GOT3 (cell line): ENCODE data around the gene DMBT1.

Source experiments
- DNase-seq: peaks from one replicate; lab custom pipeline; 2025; ENCODE audit warnings: mixed read lengths; lab: John Stamatoyannopoulos, UW

Gene DMBT1

GRCh38 chr10:122548407-122549085 is 12.0 kb upstream of the DMBT1 start:
- no peak for DNase-seq

GRCh38 chr10:122549636-122550035 is 10.9 kb upstream of the DMBT1 start:
- no peak for DNase-seq

- DNase-seq, result no peak
These were observed 10.1 kb upstream of the DMBT1 start for GRCh38 chr10:122550427-122550826.

GRCh38 chr10:122550983-122551382 is 9.6 kb upstream of the DMBT1 start:
- no peak for DNase-seq

- DNase-seq, result no peak
These were observed 9.1 kb upstream of the DMBT1 start for GRCh38 chr10:122551450-122551849.

GRCh38 chr10:122553341-122553740 is 7.2 kb upstream of the DMBT1 start:
- no peak for DNase-seq

GRCh38 chr10:122554131-122555036 is 6.2 kb upstream of the DMBT1 start:
- no peak for DNase-seq

GRCh38 chr10:122555442-122555841 is 5.1 kb upstream of the DMBT1 start:
- DNase-seq, result no peak

GRCh38 chr10:122557516-122557915 is 3.0 kb upstream of the DMBT1 start:
- DNase-seq, result no peak

GRCh38 chr10:122558452-122558851 is 2.1 kb upstream of the DMBT1 start:
- no peak for DNase-seq

GRCh38 chr10:122559228-122559627 is 1.3 kb upstream of the DMBT1 start:
- DNase-seq, result no peak

- no peak for DNase-seq
These were observed 658 bp downstream of the DMBT1 start for GRCh38 chr10:122561212-122561611.

GRCh38 chr10:122561792-122562191 is 1.2 kb downstream of the DMBT1 start:
- no peak for DNase-seq

- no peak for DNase-seq
These were observed 4.4 kb downstream of the DMBT1 start for GRCh38 chr10:122564980-122565379.

GRCh38 chr10:122565766-122566206 is 5.2 kb downstream of the DMBT1 start:
- DNase-seq, result peak; percentile 5

- no peak for DNase-seq
These were observed 6.1 kb downstream of the DMBT1 start for GRCh38 chr10:122566632-122567031.

GRCh38 chr10:122567056-122567660 is 6.6 kb downstream of the DMBT1 start:
- no peak for DNase-seq

GRCh38 chr10:122568551-122568950 is 8.0 kb downstream of the DMBT1 start:
- DNase-seq, result no peak

GRCh38 chr10:122570920-122571319 is 10.4 kb downstream of the DMBT1 start:
- no peak for DNase-seq

- no peak for DNase-seq
These were observed 11.3 kb downstream of the DMBT1 start for GRCh38 chr10:122571892-122572291.

- DNase-seq, result no peak
These were observed 15.2 kb downstream of the DMBT1 start for GRCh38 chr10:122575776-122576175.

- no peak for DNase-seq
These were observed 15.7 kb downstream of the DMBT1 start for GRCh38 chr10:122576291-122576690.
